Kidney glomerular epithelial cell (primary cell): ENCODE results near the gene COPS7A.

Experiments used
- DNase-seq: peaks from one replicate; lab custom pipeline; 2025; lab: John Stamatoyannopoulos, UW

COPS7A gene

DNA sequence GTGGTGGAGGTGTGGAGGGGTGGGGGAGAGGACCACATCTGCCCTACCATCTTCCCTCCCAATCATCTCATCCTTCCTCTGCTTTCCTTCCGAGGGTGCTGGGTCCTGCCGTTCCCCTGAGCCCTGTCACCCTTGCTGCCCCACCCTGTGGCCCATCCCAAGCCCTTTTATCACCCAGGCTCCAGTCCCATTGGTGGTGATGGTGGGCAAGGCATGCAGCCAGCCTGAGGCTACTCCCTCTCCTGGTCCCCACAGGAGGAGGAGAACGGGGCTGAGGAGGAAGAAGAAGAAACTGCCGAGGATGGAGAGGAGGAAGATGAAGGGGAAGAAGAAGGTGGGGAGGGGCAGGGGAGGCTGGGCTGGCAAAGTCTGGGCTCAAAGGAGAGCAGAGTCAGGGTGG is 45.8 kb downstream of the COPS7A start:
- DNase-seq = no peak

DNA sequence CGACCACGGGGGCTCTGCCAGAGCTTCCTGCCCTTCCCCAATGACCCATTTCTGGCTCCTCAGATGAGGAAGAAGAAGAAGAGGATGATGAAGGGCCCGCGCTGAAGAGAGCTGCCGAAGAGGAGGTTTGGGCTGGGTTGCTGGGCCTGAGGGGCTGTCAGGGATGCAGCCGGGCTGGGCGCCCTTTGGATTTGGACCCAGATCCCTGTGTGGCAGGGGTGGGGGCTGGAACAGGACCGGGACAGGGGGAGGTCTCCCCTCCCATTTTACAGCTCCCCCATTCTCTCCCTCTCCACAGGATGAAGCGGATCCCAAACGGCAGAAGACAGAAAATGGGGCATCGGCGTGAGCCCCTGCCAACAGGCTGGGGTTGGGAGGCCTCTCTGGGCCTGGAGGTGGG is 46.2 kb downstream of the COPS7A start:
- DNase-seq = no peak

DNA sequence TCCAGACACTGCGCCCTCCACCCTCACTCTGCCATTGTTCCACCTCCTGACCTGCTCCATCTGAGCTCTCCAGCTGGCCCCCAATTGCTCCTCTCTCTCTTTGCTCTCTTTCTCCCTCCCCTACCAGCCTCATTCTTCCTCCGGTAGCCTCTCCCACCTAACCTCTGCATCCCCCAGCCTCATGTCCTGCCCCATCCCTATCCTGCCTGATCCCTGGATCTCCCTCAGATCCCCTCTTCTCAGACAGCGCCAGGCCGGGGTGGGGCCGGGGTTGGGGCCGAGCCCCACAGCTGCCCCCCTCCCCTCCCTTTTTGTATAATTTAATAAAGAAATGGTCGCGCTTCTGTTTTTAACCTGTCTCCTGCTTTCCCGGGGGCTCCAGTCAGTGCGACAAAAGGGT is 46.8 kb downstream of the COPS7A start:
- no peak for DNase-seq

DNA sequence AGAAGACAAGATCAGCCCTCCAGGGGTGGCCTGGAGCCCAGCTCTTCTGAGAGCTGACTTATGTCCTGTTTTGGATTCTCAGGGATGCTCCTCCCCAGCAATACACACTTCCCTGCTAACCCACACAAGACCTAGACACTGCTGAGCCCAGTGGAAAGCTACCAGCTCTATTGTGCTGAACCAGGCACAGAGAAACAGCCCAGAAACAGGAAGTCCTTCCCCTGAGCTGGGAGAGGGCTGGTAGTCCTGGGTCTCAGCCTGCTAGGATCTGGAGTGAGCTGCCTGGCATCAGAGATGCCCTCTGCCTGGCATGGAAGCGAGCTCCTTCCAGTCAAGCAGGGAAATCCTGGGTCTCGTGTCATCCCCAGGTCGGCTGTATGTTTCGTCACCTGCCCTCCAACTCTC is 47.2 kb downstream of the COPS7A start:
- DNase-seq = no peak

DNA sequence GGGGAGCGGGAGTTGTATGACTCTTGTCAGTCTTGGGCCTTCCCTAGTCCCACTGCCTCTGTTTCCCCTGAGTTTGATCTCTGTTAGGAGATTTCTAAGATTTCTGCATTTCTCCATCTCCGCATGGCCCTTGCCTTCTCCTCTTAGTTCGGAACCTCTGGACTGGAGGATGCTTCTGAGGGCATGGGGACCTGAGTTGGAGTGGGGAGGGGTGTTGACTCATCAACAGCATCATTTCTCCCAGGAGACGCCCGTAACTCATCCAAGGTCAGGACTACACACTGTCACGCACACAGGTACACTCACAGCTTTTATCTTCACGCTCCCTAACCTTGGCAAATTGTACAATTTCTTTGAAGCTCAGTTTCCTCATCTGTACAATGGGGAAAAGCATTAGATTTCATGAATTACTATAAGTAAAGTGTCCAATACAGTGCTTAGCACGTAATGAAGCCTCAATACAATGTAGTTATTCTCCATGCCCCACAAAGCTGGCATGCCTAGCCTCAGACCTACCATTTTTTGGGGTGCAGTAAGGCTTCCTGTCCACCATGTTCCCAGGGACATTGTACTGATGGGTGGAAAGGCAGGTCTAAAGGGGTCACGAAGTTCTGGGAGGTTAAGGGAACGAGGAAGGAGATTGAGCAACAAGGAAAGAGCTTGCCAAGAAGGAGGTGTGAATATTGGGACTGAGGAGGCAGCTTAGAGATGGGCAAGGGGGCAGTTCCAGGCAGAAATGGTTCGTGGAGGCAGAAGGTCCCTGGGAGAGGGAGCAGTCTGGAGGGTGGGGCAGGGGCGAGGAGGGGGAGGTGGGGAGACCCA is 47.9 kb downstream of the COPS7A start:
- DNase-seq = no peak

DNA sequence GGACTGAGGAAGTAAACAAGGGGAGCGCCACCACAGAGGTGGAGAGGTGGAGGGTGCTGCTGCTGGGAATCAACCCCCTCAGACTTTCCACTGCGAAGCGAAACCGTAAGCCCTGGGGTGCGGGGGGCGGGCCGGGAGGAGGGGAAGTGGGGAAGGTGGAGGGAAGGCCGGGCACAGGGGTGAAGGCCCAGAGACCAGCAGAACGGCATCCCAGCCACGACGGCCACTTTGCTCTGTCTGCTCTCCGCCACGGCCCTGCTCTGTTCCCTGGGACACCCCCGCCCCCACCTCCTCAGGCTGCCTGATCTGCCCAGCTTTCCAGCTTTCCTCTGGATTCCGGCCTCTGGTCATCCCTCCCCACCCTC is 48.5 kb downstream of the COPS7A start, which contains the start of gene LAG3:
Gene LAG3, plus strand, starts transcription at position 190 of the 365 bp plus-strand sequence. CDS start 333 bp downstream, outside the sequence.
- DNase-seq = no peak

DNA sequence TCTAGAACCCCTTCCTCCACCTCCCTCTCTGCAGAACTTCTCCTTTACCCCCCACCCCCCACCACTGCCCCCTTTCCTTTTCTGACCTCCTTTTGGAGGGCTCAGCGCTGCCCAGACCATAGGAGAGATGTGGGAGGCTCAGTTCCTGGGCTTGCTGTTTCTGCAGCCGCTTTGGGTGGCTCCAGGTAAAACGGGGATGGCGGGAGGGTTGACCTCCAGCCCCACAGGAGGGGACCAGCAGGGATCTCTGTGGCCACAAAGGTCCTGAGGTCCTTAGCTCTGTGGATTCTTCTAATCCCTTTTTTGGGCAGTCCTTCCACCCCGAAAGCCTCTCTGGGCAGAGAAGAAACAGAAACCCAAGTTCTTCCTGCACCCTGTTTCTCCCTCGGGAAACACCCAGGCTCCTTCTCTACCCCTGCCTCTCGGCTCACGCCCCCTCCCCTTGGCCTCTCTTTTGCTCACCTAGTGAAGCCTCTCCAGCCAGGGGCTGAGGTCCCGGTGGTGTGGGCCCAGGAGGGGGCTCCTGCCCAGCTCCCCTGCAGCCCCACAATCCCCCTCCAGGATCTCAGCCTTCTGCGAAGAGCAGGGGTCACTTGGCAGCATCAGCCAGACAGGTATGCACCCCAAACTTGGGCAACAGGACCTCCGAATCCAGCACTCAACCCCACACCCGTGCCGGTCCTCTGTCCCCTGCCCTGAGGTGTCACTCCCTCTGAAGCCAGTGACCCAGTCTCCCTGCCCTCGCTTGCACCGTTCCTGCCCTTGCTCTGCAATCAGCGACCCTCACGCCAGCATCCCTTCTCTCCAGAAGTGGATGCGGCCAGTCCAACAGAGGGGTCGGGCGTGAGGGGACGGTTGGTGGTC is 49.1 kb downstream of the COPS7A start:
- no peak for DNase-seq

DNA sequence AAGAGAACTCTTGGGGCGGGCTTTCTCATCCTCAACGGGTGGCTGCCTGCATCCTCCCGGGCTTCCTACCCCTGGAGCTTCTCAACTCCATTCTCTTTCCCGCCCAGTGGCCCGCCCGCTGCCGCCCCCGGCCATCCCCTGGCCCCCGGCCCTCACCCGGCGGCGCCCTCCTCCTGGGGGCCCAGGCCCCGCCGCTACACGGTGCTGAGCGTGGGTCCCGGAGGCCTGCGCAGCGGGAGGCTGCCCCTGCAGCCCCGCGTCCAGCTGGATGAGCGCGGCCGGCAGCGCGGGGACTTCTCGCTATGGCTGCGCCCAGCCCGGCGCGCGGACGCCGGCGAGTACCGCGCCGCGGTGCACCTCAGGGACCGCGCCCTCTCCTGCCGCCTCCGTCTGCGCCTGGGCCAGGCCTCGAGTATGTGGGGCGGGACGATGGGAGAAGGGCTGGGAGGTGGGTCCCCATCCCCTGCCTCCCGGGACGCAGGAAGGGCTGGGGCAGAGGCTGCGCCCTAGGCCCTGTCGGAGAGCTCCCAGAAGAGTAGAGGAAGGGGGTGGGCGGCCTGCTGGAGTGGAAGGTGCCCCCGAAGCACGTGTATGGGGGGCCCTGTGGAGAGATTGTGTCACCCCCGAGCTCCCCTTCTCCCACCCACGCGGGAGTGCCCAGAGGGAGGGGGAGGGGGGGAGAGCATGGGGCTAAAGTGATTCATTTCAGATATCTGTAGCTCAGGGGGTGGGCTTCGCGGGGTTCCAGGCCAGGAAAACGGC is 49.9 kb downstream of the COPS7A start:
- DNase-seq = no peak

DNA sequence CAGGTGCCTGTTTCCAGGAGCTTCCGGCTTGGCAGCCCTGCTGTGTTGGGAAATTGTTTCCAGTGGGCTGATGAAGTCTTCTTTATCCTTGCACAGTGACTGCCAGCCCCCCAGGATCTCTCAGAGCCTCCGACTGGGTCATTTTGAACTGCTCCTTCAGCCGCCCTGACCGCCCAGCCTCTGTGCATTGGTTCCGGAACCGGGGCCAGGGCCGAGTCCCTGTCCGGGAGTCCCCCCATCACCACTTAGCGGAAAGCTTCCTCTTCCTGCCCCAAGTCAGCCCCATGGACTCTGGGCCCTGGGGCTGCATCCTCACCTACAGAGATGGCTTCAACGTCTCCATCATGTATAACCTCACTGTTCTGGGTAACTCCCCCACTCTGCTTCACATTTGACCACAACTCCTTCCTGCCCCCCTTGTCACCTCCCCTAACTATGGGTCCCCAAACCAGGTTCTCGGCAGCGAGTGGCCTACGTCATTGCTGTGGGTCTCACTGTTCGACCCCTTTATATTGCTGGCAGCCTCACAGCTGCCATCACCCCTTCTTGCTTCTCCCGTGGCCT is 50.7 kb downstream of the COPS7A start:
- DNase-seq = no peak

DNA sequence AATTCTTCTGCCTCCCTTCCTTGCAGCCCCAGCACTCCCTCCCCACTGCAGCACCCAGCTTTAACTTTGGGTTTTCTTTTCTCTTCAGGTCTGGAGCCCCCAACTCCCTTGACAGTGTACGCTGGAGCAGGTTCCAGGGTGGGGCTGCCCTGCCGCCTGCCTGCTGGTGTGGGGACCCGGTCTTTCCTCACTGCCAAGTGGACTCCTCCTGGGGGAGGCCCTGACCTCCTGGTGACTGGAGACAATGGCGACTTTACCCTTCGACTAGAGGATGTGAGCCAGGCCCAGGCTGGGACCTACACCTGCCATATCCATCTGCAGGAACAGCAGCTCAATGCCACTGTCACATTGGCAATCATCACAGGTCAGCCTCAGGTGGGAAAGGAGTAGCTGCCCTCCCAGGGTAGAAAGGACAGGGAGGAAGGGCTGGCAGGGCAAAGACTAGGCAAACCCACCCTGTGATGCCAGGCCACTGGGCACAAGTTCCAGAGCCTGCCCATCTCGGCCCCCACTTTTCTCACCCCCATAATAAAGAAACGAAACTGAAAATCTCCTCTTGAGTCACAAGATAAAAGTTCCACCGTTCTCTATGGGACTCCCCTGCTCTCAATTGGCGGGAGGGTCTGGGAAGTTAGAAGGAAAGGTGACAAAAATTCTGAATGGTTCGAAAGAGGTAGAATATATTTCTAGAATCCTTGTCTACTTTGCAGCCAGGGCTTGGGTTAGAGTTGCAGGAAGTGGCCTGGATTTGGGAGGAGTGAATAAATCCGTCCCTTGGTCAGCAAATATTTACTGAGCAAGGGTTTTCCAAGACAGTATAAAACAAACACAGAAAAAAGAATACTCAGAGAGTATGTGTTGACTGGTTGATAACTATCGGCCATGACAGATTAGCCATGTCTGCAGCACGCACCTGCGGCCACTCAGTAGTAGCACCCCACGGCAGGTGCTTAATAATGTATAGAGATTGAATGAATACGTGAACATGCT is 51.6 kb downstream of the COPS7A start:
- no peak for DNase-seq

DNA sequence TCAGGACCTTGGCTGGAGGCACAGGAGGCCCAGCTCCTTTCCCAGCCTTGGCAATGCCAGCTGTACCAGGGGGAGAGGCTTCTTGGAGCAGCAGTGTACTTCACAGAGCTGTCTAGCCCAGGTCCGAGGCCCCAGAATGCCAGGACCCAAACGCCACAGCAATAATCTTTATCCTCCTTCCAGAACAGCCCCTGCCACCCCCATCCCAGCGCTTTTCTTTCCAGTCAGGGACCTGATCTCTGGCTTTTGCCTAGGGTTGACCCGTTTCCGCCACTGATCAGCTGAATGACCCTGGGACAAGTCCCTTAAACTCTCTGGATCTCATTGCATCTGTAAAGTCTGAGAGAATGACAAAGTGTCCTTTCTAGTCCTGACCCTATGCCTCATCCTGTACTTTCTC is 53.5 kb downstream of the COPS7A start:
- DNase-seq = no peak

DNA sequence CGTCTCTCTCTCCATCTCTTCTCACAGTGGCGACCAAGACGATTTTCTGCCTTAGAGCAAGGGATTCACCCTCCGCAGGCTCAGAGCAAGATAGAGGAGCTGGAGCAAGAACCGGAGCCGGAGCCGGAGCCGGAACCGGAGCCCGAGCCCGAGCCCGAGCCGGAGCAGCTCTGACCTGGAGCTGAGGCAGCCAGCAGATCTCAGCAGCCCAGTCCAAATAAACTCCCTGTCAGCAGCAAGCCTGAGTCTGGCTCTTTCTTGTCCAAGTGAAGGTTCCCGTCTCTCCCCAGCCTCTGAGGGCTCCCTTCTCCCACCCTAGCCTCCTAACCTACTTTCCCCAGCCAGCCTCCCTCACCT is 54.3 kb downstream of the COPS7A start:
- DNase-seq = no peak

DNA sequence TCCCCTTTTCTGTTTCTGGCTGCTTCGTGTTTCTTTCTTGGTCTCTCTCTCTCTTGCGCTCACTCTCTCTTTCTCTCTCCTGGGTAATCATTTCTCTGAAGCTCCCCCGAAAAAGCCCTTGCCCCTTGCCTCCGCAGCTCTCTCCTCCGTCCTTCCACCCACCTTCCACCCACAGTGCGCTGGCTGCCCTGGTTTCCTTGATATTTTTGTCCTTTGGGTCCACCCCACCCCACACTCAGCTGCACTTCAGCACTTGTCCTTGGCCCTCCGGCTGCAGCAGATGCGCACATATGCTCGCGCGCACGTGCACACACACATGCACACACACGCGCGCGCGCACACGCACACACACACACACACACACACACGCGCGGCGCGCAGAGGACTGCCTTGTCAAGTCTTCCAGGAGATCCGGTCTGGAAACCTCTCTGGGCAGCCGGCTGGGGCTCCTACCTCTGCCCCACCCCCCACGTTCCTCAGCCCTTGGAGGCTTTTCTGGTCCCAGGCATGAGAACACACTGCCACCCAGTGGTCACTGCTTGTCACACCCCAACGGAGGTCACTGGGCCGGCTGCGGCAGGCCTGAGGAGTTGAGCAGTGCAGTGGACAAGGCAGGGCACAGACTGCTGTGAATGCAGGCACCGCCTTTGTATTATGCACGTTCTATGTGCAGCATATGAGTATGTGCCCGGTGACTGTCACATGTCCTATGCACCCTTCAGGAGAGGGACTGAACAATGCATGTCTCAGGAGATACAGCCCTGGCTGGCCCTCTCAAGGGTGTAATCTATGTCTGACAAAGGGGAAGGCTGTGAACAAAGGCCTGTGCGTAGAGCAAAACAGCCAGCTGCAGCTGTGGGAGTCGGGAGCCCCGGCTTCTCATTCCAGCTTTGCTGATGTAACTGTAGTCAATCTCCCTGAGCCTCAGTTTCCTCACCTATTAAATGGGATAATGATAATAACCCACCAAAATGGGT is 55.0 kb downstream of the COPS7A start:
- peak; percentile 91 for DNase-seq

DNA sequence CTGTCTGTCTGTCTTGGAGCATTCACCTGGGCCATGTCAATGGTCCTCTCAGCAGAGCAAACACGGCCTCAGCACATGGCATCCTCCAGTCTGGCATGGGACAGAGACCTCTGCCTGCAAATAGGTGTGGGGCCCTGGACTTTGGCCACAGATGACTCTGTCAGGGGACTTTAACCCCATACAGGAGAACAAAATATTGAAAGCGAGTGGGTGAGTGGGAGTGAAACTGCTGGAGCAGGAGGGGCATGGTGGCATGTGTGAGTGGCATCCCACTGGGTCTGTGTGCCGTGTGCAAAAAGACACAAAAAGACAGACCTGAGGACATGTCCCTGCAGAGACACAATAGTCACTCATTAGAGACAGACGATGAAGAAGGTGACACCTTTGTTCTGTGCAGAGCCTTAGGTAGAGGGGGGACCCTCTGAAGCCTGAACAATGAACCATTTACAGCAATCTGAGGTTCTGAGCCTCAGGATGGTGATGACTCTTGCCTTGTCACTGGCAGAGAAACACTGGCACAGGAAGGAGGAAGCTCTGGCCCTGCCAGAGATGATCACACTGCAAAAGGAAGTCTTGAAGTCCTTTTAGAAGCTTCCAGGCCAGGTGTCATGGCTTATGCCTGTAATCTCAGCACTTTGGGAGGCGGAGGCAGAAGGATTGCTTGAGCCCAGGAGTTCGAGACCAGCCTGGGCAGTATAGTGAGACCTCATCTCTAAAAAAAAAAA is 56.0 kb downstream of the COPS7A start:
- DNase-seq = no peak

DNA sequence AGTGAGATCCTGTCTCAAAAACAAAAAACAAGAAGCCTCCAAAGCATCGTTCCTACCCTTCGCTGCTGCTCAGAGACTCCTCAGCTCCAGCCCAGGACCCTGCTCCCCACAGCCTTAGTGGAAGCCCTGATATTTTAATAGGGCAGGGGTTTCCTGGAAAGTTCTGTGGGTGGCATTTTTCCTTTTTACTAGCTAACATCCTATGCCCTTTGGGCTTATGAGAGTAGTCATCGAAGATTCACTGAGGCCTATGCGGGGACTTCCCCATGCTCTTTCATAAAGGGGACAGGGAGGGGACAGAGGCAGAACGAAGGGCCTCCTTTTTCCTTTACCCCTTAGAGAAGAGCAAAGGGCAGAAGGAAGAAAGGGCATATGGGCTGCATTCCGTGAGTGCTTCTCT is 56.7 kb downstream of the COPS7A start:
- DNase-seq = no peak
